MM.1S (cell line): ENCODE results near the gene EPHB6.

ENCODE experiments used
- DNase-seq: peaks from one replicate; pipeline ENCODE4 v3.0.0-alpha.2; 2015
- H2AFZ ChIP-seq: fragments of 300-600 bp; sonication (generic); 2 replicates; pipeline ENCODE4 v1.6.0; 2016; ENCODE audit warnings: antibody characterized with exemption, low read length
- H3F3A ChIP-seq: fragments of 300-600 bp; sonication (generic); 2 replicates; pipeline ENCODE4 v1.6.1; 2016; ENCODE audit warnings: mild to moderate bottlenecking, antibody characterized with exemption, low read length, moderate library complexity, mixed read lengths; ENCODE audit not compliant: insufficient read depth
- H3K27ac ChIP-seq: fragments of 300-600 bp; sonication (generic); 2 replicates; pipeline ENCODE4 v1.5.1; 2016; ENCODE audit warnings: mild to moderate bottlenecking, low read length
- H3K27me3 ChIP-seq: fragments of 300-600 bp; sonication (generic); replicated peaks from 2 replicates; pipeline ENCODE4 v1.6.0; 2016; ENCODE audit warnings: low read length; ENCODE audit not compliant: insufficient read depth
- H3K36me3 ChIP-seq: fragments of 300-600 bp; sonication (generic); replicated peaks from 2 replicates; pipeline ENCODE4 v1.6.1; 2016; ENCODE audit warnings: mild to moderate bottlenecking, low read length, mixed read lengths; ENCODE audit not compliant: insufficient read depth
- H3K4me1 ChIP-seq: fragments of 300-600 bp; sonication (generic); 2 replicates; pipeline ENCODE4 v1.6.1; 2016; ENCODE audit warnings: low read length, mixed read lengths
- H3K4me2 ChIP-seq: fragments of 300-600 bp; sonication (generic); 2 replicates; pipeline ENCODE4 v1.6.0; 2016; ENCODE audit warnings: low read depth, low read length
- H3K4me3 ChIP-seq: fragments of 300-600 bp; sonication (generic); 2 replicates; pipeline ENCODE4 v1.5.1; 2016; ENCODE audit warnings: low read length, mixed read lengths
- H3K79me2 ChIP-seq: fragments of 300-600 bp; sonication (generic); 2 replicates; pipeline ENCODE4 v1.6.1; 2016; ENCODE audit warnings: mixed run types, low read length, mixed read lengths
- H3K9ac ChIP-seq: fragments of 300-600 bp; sonication (generic); 2 replicates; pipeline ENCODE4 v1.6.1; 2016; ENCODE audit warnings: low read length, mixed read lengths
- H3K9me2 ChIP-seq: fragments of 300-600 bp; sonication (generic); replicated peaks from 2 replicates; pipeline ENCODE4 v1.6.1; 2016; ENCODE audit warnings: mild to moderate bottlenecking, low read length, mixed read lengths; ENCODE audit not compliant: insufficient read depth
- H3K9me3 ChIP-seq: fragments of 300-600 bp; sonication (generic); replicated peaks from 2 replicates; pipeline ENCODE4 v1.6.1; 2016; ENCODE audit warnings: mild to moderate bottlenecking, low read length, mixed read lengths; ENCODE audit not compliant: insufficient read depth
- H4K20me1 ChIP-seq: fragments of 300-600 bp; sonication (generic); 2 replicates; pipeline ENCODE4 v1.6.1; 2016; ENCODE audit warnings: mild to moderate bottlenecking, low read length, moderate library complexity, mixed read lengths; ENCODE audit not compliant: insufficient read depth
- CTCF ChIP-seq: fragments of 300-600 bp; sonication (generic); IDR thresholded peaks from 2 replicates; pipeline ENCODE4 v1.5.1; 2016; ENCODE audit warnings: antibody characterized with exemption, low read length, mixed read lengths
- EZH2 ChIP-seq: fragments of 300-600 bp; sonication (generic); optimal IDR thresholded peaks from 2 replicates; pipeline ENCODE3; 2017; ENCODE audit warnings: low read depth, mild to moderate bottlenecking, antibody characterized with exemption, low read length, mixed read lengths
- EZH2phosphoT487 ChIP-seq: fragments of 300-600 bp; sonication (generic); IDR thresholded peaks from 2 replicates; pipeline ENCODE4 v1.6.1; 2018; ENCODE audit warnings: antibody characterized with exemption, low read length

EPHB6 gene

GRCh38 chr7:142856565-142857245 lies 1.8 kb downstream of the EPHB6 start:
- Histone ChIP-seq H3K4me2 (no peak overlapping the region), H3K27ac (no peak overlapping the region), H3K79me2 (no peaks in the 10 kb centered on the region), H3K36me3 (no peaks in the 10 kb centered on the region), H3K4me3 (no peak overlapping the region), H3K4me1 (no peaks in the 10 kb centered on the region), H3F3A (no peaks in the 10 kb centered on the region), H3K9me3 (no peaks in the 10 kb centered on the region), H3K27me3 (peaks cover 11% of the 10 kb centered on the region), H4K20me1 (no peaks in the 10 kb centered on the region), H3K9ac (no peak overlapping the region), H2AFZ (no peak overlapping the region), H3K9me2 (no peaks in the 10 kb centered on the region)
- DNase-seq, result no peak
- TF ChIP-seq EZH2 (no peak), CTCF (no peak), EZH2phosphoT487 (no peak)

GRCh38 chr7:142857625-142858024 lies 2.7 kb downstream of the EPHB6 start:
- Histone ChIP-seq H3K9me2 (no peaks in the 10 kb centered on the region), H3K36me3 (no peaks in the 10 kb centered on the region), H3F3A (no peaks in the 10 kb centered on the region), H3K9ac (no peak overlapping the region), H3K27me3 (peaks cover 14% of the 10 kb centered on the region), H3K4me2 (no peak overlapping the region), H4K20me1 (no peaks in the 10 kb centered on the region), H3K9me3 (no peaks in the 10 kb centered on the region), H3K4me3 (no peak overlapping the region), H3K4me1 (no peaks in the 10 kb centered on the region), H3K27ac (no peak overlapping the region), H2AFZ (no peak overlapping the region), H3K79me2 (no peaks in the 10 kb centered on the region)
- DNase-seq, result no peak
- TF ChIP-seq EZH2 (no peak), EZH2phosphoT487 (no peak)

DNA sequence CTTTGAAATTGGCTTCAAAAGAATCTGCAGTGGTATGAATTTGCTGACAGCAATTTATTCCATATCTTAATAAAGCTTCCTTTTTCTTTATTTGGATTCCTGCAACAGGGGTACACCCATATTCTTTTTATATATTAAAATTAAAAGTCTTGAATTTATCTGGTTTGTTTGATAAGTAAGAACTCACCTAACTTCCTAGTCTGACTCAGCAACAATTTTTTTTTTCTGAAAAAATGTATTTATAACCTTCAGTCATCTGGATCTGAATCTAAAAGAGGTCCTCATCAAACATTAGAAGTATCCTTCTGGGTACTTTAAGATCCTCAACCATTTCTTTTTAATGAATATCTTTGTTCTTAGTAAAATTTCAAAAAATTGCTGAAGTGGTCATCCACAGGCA lies 4.5 kb downstream of the EPHB6 start:
- DNase-seq, result no peak
- Histone ChIP-seq H3K9me3 (no peaks in the 10 kb centered on the region), H3F3A (no peaks in the 10 kb centered on the region), H3K9me2 (no peaks in the 10 kb centered on the region), H3K27ac (no peak overlapping the region), H3K36me3 (no peaks in the 10 kb centered on the region), H2AFZ (no peak overlapping the region), H3K27me3 (peaks cover 23% of the 10 kb centered on the region), H3K9ac (no peak overlapping the region), H3K4me2 (no peak overlapping the region), H4K20me1 (no peaks in the 10 kb centered on the region), H3K79me2 (no peaks in the 10 kb centered on the region), H3K4me1 (no peaks in the 10 kb centered on the region), H3K4me3 (no peak overlapping the region)
- TF ChIP-seq EZH2phosphoT487, result no peak
- TF ChIP-seq CTCF, result no peak
- TF ChIP-seq EZH2, result no peak

- no peak overlapping the region for H3K9ac ChIP-seq
- no peak overlapping the region for H3K27ac ChIP-seq
- no peaks in the 10 kb centered on the region for H3K36me3 ChIP-seq
- H3K9me2 ChIP-seq, result no peaks in the 10 kb centered on the region
- H3K27me3 ChIP-seq, result peaks cover 27% of the 10 kb centered on the region
- no peaks in the 10 kb centered on the region for H3K9me3 ChIP-seq
- TF ChIP-seq EZH2phosphoT487 (no peak), EZH2 (no peak), CTCF (no peak)
- H2AFZ ChIP-seq, result no peak overlapping the region
- no peaks in the 10 kb centered on the region for H3F3A ChIP-seq
- no peak overlapping the region for H3K4me2 ChIP-seq
- H3K79me2 ChIP-seq, result no peaks in the 10 kb centered on the region
- no peaks in the 10 kb centered on the region for H4K20me1 ChIP-seq
- no peak for DNase-seq
- H3K4me1 ChIP-seq, result no peaks in the 10 kb centered on the region
- no peak overlapping the region for H3K4me3 ChIP-seq
These were observed 5.0 kb downstream of the EPHB6 start for GRCh38 chr7:142859829-142860228.
